ENCODE data around the gene RERE. TPM values are rescaled to one million over a fixed set of nuclear protein-coding genes. Genes with fewer than 3 reads are reported as not detected.
"Not testable (repeated sequence)": the region's sequence is repeated elsewhere in the genome, so short reads cannot be mapped to it uniquely, and the experiment has no call there.

RERE gene
- total RNA-seq, 1 donor from 2014 or later: 64.6 TPM

DNA sequence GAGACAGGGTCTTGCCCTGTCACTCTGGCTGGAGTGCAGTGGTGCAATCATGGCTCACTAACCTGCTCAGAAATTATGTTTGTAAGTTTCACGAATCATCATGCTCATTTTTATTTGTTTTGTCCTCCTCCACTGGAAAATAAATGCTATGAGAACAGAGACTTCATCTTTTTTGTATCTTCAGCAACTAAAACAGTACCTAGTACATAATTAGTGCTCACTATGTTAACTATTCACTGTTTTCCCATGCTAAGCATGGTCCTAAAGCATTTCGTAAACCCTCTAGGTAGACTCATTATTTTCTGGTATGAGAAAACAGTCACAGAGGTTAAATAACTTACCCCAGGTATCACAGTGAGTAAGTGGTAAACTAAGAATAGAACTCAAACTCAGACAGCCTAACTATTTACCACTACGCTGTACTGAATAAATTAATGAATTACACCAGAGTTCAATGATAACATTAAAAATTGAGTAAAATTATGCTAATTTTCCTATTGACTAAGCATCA, 118.4 kb downstream of the RERE start:
- no peak overlapping the region for H3K27ac ChIP-seq
- intact Hi-C loops (cut with DNase I): no loop called here
- no peaks in the 10 kb centered on the region for H3K36me3 ChIP-seq
- no peaks in the 10 kb centered on the region for H3K27me3 ChIP-seq
- DNase-seq (ENCODE audit: low spot score in 2 of 2): no peak
- no peak overlapping the region for H3K4me3 ChIP-seq
- peaks cover 0 to 4% of the 10 kb centered on the region in 2 donors for H3K4me1 ChIP-seq
- TF ChIP-seq, protein P1, sequence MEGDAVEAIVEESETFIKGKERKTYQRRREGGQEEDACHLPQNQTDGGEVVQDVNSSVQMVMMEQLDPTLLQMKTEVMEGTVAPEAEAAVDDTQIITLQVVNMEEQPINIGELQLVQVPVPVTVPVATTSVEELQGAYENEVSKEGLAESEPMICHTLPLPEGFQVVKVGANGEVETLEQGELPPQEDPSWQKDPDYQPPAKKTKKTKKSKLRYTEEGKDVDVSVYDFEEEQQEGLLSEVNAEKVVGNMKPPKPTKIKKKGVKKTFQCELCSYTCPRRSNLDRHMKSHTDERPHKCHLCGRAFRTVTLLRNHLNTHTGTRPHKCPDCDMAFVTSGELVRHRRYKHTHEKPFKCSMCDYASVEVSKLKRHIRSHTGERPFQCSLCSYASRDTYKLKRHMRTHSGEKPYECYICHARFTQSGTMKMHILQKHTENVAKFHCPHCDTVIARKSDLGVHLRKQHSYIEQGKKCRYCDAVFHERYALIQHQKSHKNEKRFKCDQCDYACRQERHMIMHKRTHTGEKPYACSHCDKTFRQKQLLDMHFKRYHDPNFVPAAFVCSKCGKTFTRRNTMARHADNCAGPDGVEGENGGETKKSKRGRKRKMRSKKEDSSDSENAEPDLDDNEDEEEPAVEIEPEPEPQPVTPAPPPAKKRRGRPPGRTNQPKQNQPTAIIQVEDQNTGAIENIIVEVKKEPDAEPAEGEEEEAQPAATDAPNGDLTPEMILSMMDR (IDR thresholded peaks at IDR 0.05): no peak
- H3K9me3 ChIP-seq: no peaks in the 10 kb centered on the region

DNA sequence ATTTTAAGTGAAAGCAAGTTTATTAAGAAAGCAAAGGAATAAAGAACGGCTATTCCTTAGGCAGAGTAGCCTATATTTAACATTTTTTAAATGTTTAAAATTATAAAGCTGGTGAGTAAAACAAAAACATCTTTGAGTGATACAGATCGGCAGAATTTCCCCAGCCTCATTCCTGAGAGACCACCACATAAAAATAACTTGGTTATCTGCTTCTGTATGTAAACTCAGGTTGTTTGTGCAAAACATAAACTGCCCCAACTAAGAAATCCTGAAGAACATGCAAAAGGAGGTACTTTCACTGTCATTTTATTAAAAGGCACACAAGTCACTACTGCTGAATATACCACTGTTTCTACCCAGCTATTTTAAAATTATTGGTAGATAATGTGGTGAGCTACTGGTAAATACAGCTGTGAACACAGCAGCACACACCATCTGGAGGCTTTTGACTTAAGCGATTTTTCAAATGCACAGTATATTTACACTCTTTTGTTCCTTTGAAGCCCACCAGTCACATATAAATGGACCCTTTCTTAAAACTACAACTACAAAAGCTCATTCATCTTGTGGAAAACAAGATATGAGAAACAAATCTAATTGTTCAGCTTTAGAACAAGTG, 119.3 kb downstream of the RERE start:
- Histone ChIP-seq H3K4me3 (no peak overlapping the region), H3K27ac (no peak overlapping the region), H3K4me1 (peaks cover 0 to 4% of the 10 kb centered on the region in 2 donors), H3K9me3 (no peaks in the 10 kb centered on the region), H3K27me3 (no peaks in the 10 kb centered on the region), H3K36me3 (no peaks in the 10 kb centered on the region)
- TF ChIP-seq, protein P1 (IDR thresholded peaks at IDR 0.05): no peak
- intact Hi-C loops (cut with DNase I): no loop called here
- DNase-seq (ENCODE audit: low spot score in 2 of 2): no peak

DNA sequence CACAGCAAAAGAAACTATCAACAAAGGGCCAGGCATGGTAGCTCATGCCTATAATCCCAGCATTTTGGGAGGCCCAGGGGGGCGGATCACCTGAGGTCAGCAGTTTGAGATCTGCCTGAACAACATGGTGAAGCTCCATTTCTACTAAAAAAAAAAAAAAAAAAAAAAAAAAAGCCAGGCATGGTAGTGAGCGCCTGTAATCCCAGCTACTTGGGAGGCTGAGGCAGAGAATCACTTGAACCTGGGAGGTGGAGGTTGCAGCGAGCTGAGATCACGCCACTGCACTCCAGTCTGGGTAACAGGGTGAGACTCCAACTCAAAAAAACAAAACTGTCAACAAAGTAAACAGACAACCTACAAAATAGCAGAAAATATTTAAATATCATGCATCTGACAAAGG, 122.0 kb downstream of the RERE start:
- H3K4me1 ChIP-seq; H3K27ac ChIP-seq; H3K27me3 ChIP-seq; H3K4me3 ChIP-seq; DNase-seq (ENCODE audit: low spot score in 2 of 2); H3K9me3 ChIP-seq; intact Hi-C loops (cut with DNase I); H3K36me3 ChIP-seq: not testable (repeated sequence)

DNA sequence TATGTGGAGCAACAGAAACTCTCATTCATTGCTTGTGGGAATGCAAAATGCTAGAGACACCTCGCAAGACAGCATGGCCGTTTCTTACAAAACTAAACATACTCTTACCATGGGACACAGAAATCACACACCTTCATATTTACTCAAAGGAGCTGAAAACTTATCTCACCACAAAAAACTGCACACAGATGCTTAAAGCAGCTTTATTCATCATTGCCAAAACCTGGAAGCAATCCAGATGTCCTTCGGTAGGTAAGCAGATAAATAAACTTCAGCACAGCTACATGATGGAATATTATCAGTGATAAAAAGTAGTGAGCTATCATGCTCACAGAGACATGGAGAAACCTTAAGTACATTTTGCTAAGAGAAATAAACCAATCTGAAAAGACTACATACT, 124.3 kb downstream of the RERE start:
- H3K4me1 ChIP-seq: no peaks in the 10 kb centered on the region
- H3K36me3 ChIP-seq: no peaks in the 10 kb centered on the region
- no peak overlapping the region for H3K4me3 ChIP-seq
- H3K27ac ChIP-seq: no peak overlapping the region
- TF ChIP-seq, protein P1 (IDR thresholded peaks at IDR 0.05): no peak
- intact Hi-C loops (cut with DNase I): no loop called here
- no peaks in the 10 kb centered on the region for H3K9me3 ChIP-seq
- no peak for DNase-seq (ENCODE audit: low spot score in 2 of 2)
- no peaks in the 10 kb centered on the region for H3K27me3 ChIP-seq

DNA sequence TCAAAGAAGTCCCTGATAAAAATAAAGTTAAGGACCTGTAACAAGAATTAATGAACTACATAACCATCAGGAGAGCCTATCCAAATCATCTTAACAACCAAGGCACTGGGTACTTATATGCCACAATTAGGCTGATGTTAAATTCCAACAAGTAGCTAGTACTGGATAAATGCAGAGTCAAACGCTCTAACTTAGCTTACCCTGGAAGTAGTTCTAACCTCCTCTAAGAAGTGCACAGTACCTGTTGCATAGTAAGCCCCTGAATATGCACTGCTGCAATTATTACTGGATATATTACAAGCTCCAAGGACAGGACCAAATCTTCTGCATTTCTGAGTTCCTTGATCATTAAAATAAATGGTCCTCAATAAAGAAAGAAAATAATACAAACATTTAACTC, 125.8 kb downstream of the RERE start:
- H3K9me3 ChIP-seq: no peaks in the 10 kb centered on the region
- intact Hi-C loops (cut with DNase I): no loop called here
- DNase-seq (ENCODE audit: low spot score in 2 of 2): no peak
- H3K4me3 ChIP-seq: no peak overlapping the region
- no peak overlapping the region for H3K27ac ChIP-seq
- H3K4me1 ChIP-seq: no peaks in the 10 kb centered on the region
- TF ChIP-seq, protein P1 (IDR thresholded peaks at IDR 0.05): no peak
- H3K36me3 ChIP-seq: no peaks in the 10 kb centered on the region
- H3K27me3 ChIP-seq: no peaks in the 10 kb centered on the region

DNA sequence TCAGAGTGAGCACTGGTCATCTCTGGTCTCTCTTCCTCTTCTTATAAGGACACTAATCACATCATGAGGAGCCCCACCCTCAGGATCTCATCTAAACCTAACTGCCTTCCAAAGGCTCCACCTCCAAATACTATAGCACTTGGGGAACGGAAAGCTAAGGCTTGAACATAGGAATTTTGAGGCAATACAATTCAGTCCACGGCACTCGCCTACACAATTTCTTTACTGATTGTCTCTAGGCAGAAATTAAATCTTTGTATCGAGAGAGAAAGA, 127.3 kb downstream of the RERE start:
- TF ChIP-seq, protein P1 (IDR thresholded peaks at IDR 0.05): no peak
- Histone ChIP-seq H3K27me3 (no peaks in the 10 kb centered on the region), H3K36me3 (no peaks in the 10 kb centered on the region), H3K4me3 (no peak overlapping the region), H3K9me3 (no peaks in the 10 kb centered on the region), H3K4me1 (no peaks in the 10 kb centered on the region), H3K27ac (no peak overlapping the region)
- intact Hi-C loops (cut with DNase I): no loop called here
- DNase-seq (ENCODE audit: low spot score in 2 of 2): no peak
